Stomach (tissue), 4 donors: ENCODE measurements around the gene SNX13.

Experiments used
- CTCF ChIP-seq, 7 experiments: fragments of 450-650 bp in 4 of 7; fragments of 200-600 bp in 3 of 7; sonication (generic) in 3 of 7; IDR thresholded peaks; one replicate each; pipeline ENCODE4 v1.5.1; 2016 to 2019; ENCODE audit warnings: antibody characterized with exemption in 7 of 7, control low read depth in 2 of 7, mild to moderate bottlenecking in 1 of 7
- POLR2A ChIP-seq, 4 donors: fragments of 450-650 bp; IDR thresholded peaks; one replicate each; pipeline ENCODE4 v1.6.1; 2016; ENCODE audit warnings: antibody characterized with exemption in 4 of 4, control low read depth in 2 of 4, mild to moderate bottlenecking in 1 of 4, moderate library complexity in 1 of 4
- POLR2AphosphoS5 ChIP-seq, 3 donors: sonication (generic); formaldehyde crosslinking; IDR thresholded peaks; one replicate each; pipeline ENCODE4 v1.6.1; 2016; ENCODE audit warnings: antibody characterized with exemption in 3 of 3

DNA sequence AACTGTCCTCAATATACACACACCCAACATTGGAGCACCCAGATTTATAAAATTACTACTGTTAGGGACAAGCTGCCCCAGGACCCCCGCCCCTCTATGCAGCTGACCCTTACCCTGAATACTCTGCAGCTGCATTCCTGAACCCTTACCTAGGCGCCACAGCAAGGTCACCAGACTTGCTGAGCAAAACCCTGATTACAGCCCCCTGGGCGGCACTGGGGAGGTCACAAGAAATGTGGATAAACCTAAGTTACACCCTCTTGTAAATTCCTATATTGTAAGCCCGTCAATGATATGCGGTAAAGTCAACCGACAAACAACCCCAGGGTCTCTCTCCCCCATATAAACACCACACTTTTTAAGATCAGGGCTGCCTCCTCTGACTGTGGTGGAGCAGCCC, 25.1 kb downstream of the SNX13 start:
- TF ChIP-seq CTCF (IDR thresholded peaks at IDR 0.05), result no peak
- no peak for TF ChIP-seq POLR2A (IDR thresholded peaks at IDR 0.05)
- TF ChIP-seq POLR2AphosphoS5 (IDR thresholded peaks at IDR 0.05), result no peak
